ENCODE measurements around the gene HMGXB3.

Gene HMGXB3

DNA sequence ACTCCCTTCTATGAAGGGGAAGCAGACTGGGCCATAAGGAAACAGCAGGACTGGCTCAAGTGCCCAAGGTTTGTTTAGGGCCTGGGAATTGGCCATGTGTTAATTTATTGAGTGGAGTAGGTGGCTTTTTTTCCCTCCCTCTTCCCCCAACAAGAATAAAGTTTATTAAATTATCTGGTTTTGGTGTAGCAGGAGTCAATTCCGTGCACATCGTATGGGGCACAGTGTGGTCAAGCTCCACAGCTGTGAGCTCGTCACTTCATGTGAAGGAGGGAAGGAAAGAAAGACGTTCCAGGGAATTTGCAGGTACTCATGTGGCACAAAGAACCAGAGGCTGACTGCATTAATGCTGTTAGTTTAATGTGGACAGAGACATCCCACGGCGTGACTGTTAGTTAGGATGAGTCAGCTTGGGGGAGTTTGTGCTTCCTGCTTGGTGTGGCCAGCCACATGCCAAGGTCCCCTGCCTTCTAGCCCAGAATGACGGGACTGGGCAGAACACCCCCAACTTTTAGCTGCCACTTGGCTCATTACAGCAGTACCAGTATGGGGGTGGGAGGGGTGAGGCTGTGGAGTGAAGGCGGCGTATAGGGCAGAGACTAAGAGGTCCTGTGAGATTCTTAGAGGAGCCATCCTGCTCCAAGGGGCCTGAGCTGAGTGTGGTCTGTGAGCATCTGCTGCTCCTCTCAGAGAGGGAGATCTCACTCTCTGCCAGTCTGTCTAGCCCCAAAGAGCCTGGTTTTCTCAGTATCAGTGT, 52.6 kb downstream of the HMGXB3 start:
- TF ChIP-seq, protein P1, sequence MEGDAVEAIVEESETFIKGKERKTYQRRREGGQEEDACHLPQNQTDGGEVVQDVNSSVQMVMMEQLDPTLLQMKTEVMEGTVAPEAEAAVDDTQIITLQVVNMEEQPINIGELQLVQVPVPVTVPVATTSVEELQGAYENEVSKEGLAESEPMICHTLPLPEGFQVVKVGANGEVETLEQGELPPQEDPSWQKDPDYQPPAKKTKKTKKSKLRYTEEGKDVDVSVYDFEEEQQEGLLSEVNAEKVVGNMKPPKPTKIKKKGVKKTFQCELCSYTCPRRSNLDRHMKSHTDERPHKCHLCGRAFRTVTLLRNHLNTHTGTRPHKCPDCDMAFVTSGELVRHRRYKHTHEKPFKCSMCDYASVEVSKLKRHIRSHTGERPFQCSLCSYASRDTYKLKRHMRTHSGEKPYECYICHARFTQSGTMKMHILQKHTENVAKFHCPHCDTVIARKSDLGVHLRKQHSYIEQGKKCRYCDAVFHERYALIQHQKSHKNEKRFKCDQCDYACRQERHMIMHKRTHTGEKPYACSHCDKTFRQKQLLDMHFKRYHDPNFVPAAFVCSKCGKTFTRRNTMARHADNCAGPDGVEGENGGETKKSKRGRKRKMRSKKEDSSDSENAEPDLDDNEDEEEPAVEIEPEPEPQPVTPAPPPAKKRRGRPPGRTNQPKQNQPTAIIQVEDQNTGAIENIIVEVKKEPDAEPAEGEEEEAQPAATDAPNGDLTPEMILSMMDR (IDR thresholded peaks at IDR 0.05; ENCODE audit: low read depth, low read length) = no peak
- TF ChIP-seq EZH2phosphoT487 (IDR thresholded peaks at IDR 0.05; ENCODE audit: low read depth) = no peak
- H4K20me1 ChIP-seq (ENCODE audit: insufficient read depth, low read length) = no peaks in the 10 kb centered on the region
- H3K36me3 ChIP-seq (replicated peaks; ENCODE audit: low read depth, low read length) = peaks cover 20% of the 10 kb centered on the region
- H3K27ac ChIP-seq (ENCODE audit: low read length) = no peak overlapping the region
- H3K79me2 ChIP-seq (ENCODE audit: low read length) = no peaks in the 10 kb centered on the region
- no peak overlapping the region for H3K4me2 ChIP-seq (ENCODE audit: low read length)
- no peaks in the 10 kb centered on the region for H3K4me1 ChIP-seq (ENCODE audit: low read length)
- H3K27me3 ChIP-seq (ENCODE audit: low read depth, low read length) = no peaks in the 10 kb centered on the region
- H3K9me3 ChIP-seq (ENCODE audit: insufficient read depth, low read length) = no peaks in the 10 kb centered on the region
- H3K4me3 ChIP-seq (ENCODE audit: low read length) = no peak overlapping the region
- no peak overlapping the region for H3K9ac ChIP-seq (ENCODE audit: low read length)
- H2AFZ ChIP-seq (ENCODE audit: low read depth, low read length) = no peak overlapping the region

DNA sequence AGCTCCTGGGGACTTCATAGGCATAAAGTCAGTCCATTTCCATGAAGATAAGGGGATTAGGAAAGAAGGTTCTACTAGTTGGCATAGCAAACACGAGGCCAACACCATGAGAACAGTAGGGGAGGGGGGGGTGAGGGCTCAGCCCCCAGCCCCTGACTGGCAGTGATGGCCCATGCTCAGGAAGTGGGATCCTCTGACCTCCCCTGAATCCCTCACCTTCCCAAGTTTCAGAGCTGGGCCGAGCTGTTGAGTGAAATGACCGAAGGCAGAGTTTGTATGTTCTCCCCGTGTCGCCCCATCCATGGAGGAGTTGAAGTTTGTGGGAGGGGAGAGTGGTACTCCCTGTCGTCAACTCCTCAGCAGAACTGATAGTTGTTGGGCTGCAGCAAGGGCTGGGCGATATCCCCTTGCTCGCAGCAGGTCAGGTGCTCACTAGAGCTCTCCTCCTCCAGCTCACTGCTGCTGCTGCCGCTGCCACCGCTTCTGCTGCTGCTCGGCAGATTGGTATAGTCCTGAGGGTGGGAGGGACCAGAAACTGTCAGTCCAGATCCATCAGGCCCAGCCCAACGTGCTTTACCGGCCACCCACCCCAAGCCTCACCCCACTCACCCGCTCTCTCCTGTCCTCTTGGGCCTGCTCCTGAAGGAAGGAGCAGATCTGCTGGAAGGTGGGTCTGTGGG, 53.3 kb downstream of the HMGXB3 start:
- no peak for TF ChIP-seq EZH2phosphoT487 (IDR thresholded peaks at IDR 0.05; ENCODE audit: low read depth)
- TF ChIP-seq, protein P1 (IDR thresholded peaks at IDR 0.05; ENCODE audit: low read depth, low read length) = no peak
- Histone ChIP-seq H4K20me1 (ENCODE audit: insufficient read depth, low read length) (no peaks in the 10 kb centered on the region), H3K9me3 (ENCODE audit: insufficient read depth, low read length) (no peaks in the 10 kb centered on the region), H3K27ac (ENCODE audit: low read length) (no peak overlapping the region), H3K79me2 (ENCODE audit: low read length) (no peaks in the 10 kb centered on the region), H3K27me3 (ENCODE audit: low read depth, low read length) (no peaks in the 10 kb centered on the region), H2AFZ (ENCODE audit: low read depth, low read length) (no peak overlapping the region), H3K36me3 (replicated peaks; ENCODE audit: low read depth, low read length) (peaks cover 18% of the 10 kb centered on the region), H3K4me3 (ENCODE audit: low read length) (no peak overlapping the region), H3K9ac (ENCODE audit: low read length) (no peak overlapping the region), H3K4me1 (ENCODE audit: low read length) (peaks cover 6% of the 10 kb centered on the region), H3K4me2 (ENCODE audit: low read length) (no peak overlapping the region)

DNA sequence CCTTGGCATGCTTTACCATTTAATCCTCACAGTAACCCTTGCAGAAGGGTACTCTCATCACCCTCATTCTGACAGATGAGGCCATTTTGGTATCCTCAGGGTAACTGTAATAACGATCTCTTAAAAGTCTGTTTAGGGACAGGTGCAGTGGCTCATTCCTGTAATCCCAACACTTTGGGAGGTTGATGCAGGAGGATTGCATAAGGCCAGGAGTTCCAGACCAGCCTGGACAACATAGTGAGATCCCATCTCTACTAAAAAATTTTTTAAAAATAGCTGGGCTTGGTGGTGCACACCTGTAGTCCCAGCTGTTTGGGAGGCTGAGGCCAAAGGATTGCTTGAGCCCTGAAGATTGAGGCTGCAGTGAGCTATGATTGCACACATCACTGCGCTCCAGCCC, 54.0 kb downstream of the HMGXB3 start:
- H3K36me3 ChIP-seq (replicated peaks; ENCODE audit: low read depth, low read length) = peaks cover 11% of the 10 kb centered on the region

More for the DNA sequence above, 54.0 kb downstream of the HMGXB3 start:
- H3K4me1 ChIP-seq (ENCODE audit: low read length) = peaks cover 7% of the 10 kb centered on the region
- no peaks in the 10 kb centered on the region for H3K9me3 ChIP-seq (ENCODE audit: insufficient read depth, low read length)
- no peak overlapping the region for H3K4me3 ChIP-seq (ENCODE audit: low read length)
- TF ChIP-seq, protein P1 (IDR thresholded peaks at IDR 0.05; ENCODE audit: low read depth, low read length) = no peak
- H4K20me1 ChIP-seq (ENCODE audit: insufficient read depth, low read length) = no peaks in the 10 kb centered on the region
- no peak overlapping the region for H3K27ac ChIP-seq (ENCODE audit: low read length)
- H3K27me3 ChIP-seq (ENCODE audit: low read depth, low read length) = no peaks in the 10 kb centered on the region
- H2AFZ ChIP-seq (ENCODE audit: low read depth, low read length) = no peak overlapping the region
- H3K79me2 ChIP-seq (ENCODE audit: low read length) = no peaks in the 10 kb centered on the region
- no peak overlapping the region for H3K9ac ChIP-seq (ENCODE audit: low read length)
- no peak overlapping the region for H3K4me2 ChIP-seq (ENCODE audit: low read length)
